ENCODE results near the gene TNFSF12.

GRCh38 chr17:7561028-7561575 lies 12.2 kb downstream of the TNFSF12 start:
- TF ChIP-seq EZH2 (IDR thresholded peaks at IDR 0.05; ENCODE audit: insufficient read depth, poor library complexity, severe bottlenecking) (no peak), EZH2phosphoT487 (IDR thresholded peaks at IDR 0.05; ENCODE audit: insufficient read depth, low read depth) (no peak)

Data from GM23248 (cell line).